ENCODE results near the gene AGER. TPM values are rescaled to one million over a fixed set of nuclear protein-coding genes. Genes with fewer than 3 reads are reported as not detected.
A peak's percentile ranks its signal among the peaks of the same experiment; 100 is the strongest.

The AGER gene
- total RNA-seq, 1 donor from 2014 or later: 9.9 TPM

DNA sequence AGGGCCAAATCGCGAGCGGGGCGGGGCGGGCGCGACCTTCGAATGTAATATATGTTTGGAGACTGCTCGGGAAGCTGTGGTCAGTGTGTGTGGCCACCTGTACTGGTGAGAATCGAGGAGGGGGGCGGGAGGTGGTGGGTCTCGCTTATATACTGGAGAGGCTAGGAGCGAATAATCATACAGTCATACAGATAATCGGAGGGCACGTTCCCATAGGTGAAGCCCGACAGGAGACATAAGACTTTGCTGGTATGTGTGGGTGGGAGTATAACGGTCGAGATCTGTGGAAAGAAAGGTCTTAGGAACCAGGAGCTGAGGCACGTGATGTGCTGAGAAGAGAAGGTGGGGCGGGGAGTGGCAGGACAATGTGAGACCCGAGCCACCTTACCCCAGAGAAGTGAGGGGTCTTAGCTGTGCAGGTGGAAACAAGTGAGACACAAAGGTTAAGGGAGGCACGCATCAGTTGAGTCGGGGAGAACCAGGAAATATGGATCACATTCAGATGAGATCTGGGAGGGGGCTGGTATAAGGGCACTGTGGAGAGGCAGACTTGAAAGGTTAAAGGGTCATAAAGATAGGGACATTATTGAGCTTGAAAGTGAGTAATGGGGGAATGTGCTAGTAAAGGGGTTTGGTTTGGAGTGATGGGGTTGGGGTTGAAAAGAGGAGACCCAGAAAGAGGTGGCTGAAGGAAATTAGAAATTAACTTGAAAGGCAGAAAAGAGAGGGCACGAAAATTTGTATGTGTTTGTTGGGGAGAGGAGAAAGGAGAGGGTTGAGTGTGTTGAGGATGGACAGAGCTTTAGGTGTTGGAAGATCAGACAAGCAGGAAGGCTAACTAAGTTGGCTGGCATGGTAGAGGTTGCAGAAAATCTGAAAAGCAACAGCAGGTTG, 5.3 kb downstream of the AGER start:
- Histone ChIP-seq H3K4me1 (ENCODE audit: insufficient read depth, low read length) (peaks cover 33% of the 10 kb centered on the region), H3K9me3 (ENCODE audit: insufficient read depth, low read depth, low read length) (no peaks in the 10 kb centered on the region), H2AFZ (ENCODE audit: low read depth, low read length) (peak overlapping the region; percentile 35), H4K20me1 (ENCODE audit: insufficient read depth, low read length) (peaks cover 13% of the 10 kb centered on the region), H3K4me3 (ENCODE audit: insufficient read depth, low read depth, low read length) (peak overlapping the region; percentile 79), H3K9ac (ENCODE audit: low read length) (peak overlapping the region; percentile 98), H3K79me2 (ENCODE audit: insufficient read depth, low read length) (peaks cover 32% of the 10 kb centered on the region), H3K27me3 (ENCODE audit: insufficient read depth, low read length) (no peaks in the 10 kb centered on the region), H3K36me3 (ENCODE audit: insufficient read depth, low read length) (peaks cover 9% of the 10 kb centered on the region), H3K27ac (ENCODE audit: low read depth, low read length) (peak overlapping the region; percentile 91), H3K4me2 (ENCODE audit: low read length) (peak overlapping the region; percentile 95)
- H3K27me3 Mint-ChIP-seq (ENCODE audit: low read depth, unreplicated experiment): no peaks in the 10 kb centered on the region
- peak overlapping the region; percentile 97 for H3K4me3 Mint-ChIP-seq (ENCODE audit: unreplicated experiment)
- TF ChIP-seq EZH2 (IDR thresholded peaks at IDR 0.05; ENCODE audit: insufficient read depth, low read length): no peak
- TF ChIP-seq, protein P1, sequence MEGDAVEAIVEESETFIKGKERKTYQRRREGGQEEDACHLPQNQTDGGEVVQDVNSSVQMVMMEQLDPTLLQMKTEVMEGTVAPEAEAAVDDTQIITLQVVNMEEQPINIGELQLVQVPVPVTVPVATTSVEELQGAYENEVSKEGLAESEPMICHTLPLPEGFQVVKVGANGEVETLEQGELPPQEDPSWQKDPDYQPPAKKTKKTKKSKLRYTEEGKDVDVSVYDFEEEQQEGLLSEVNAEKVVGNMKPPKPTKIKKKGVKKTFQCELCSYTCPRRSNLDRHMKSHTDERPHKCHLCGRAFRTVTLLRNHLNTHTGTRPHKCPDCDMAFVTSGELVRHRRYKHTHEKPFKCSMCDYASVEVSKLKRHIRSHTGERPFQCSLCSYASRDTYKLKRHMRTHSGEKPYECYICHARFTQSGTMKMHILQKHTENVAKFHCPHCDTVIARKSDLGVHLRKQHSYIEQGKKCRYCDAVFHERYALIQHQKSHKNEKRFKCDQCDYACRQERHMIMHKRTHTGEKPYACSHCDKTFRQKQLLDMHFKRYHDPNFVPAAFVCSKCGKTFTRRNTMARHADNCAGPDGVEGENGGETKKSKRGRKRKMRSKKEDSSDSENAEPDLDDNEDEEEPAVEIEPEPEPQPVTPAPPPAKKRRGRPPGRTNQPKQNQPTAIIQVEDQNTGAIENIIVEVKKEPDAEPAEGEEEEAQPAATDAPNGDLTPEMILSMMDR (IDR thresholded peaks at IDR 0.05; ENCODE audit: insufficient read depth, low read depth, low read length): no peak
- peak overlapping the region; percentile 99 for H3K27ac Mint-ChIP-seq (ENCODE audit: unreplicated experiment)
- peaks cover 6% of the 10 kb centered on the region for H3K36me3 Mint-ChIP-seq (ENCODE audit: low read depth, unreplicated experiment)
- H3K9me3 Mint-ChIP-seq (ENCODE audit: unreplicated experiment): no peaks in the 10 kb centered on the region
- FAIRE-seq: no peak
- DNase-seq (ENCODE audit: low read depth): no peak
- H3K4me1 Mint-ChIP-seq (ENCODE audit: low read depth, unreplicated experiment): peaks cover 24% of the 10 kb centered on the region

DNA sequence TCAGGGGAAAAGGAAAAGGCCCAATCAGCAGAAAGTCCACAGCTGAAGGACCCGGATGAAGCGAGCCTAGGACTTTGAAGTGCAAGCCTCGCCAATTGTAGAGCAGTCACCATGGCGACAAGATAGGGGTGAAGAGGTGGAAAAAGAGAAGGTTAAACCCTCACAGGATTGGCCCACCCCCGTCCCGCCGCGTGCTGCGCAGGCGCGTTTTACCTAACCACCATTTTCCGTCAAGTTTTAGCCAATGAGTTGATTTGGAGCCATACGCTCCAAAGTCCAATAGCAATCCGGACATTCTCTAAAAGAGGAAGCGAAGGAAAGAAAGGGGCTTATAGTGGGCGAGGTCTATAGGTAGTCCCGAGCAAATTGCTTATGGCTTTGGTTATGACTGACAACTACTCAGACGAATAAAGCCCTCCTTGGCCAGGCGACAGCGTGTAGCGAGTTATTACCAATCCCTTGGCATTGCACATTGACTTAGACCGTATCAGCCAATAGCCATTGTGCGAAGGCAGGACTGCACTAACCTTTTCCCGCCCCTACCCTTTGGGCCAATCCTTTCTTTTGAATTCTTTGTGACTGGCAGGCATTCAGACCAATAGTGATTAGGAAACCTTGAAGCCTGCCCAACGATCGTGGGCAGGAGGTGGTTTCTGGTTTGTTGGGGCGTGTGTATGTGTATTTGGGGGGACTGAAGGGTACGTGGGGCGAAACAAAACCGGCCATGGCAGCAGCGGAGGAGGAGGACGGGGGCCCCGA, 6.1 kb downstream of the AGER start, which contains the start of gene RNF5:
Gene RNF5 (plus strand): TSS at position 618 of the 759 bp plus-strand sequence. CDS start 107 bp downstream, at position 725.
- Histone ChIP-seq H4K20me1 (ENCODE audit: insufficient read depth, low read length) (peaks cover 18% of the 10 kb centered on the region), H3K4me2 (ENCODE audit: low read length) (peak within 1 kb of the TSS; percentile 95), H2AFZ (ENCODE audit: low read depth, low read length) (peak within 1 kb of the TSS; percentile 77), H3K36me3 (ENCODE audit: insufficient read depth, low read length) (peaks cover 5% of the 10 kb centered on the region), H3K4me1 (ENCODE audit: insufficient read depth, low read length) (peaks cover 33% of the 10 kb centered on the region), H3K9ac (ENCODE audit: low read length) (peak within 1 kb of the TSS; percentile 98), H3K27ac (ENCODE audit: low read depth, low read length) (peak within 1 kb of the TSS; percentile 91), H3K4me3 (ENCODE audit: insufficient read depth, low read depth, low read length) (peak within 1 kb of the TSS; percentile 79), H3K79me2 (ENCODE audit: insufficient read depth, low read length) (peaks cover 40% of the 10 kb centered on the region), H3K9me3 (ENCODE audit: insufficient read depth, low read depth, low read length) (no peaks in the 10 kb centered on the region), H3K27me3 (ENCODE audit: insufficient read depth, low read length) (no peaks in the 10 kb centered on the region)
- Mint-ChIP-seq H3K36me3 (ENCODE audit: low read depth, unreplicated experiment) (peaks cover 6% of the 10 kb centered on the region), H3K27me3 (ENCODE audit: low read depth, unreplicated experiment) (no peaks in the 10 kb centered on the region), H3K9me3 (ENCODE audit: unreplicated experiment) (no peaks in the 10 kb centered on the region), H3K4me1 (ENCODE audit: low read depth, unreplicated experiment) (peaks cover 30% of the 10 kb centered on the region), H3K4me3 (ENCODE audit: unreplicated experiment) (peak within 1 kb of the TSS; percentile 97), H3K27ac (ENCODE audit: unreplicated experiment) (peak within 1 kb of the TSS; percentile 99)
- TF ChIP-seq EZH2 (IDR thresholded peaks at IDR 0.05; ENCODE audit: insufficient read depth, low read length): no peak
- TF ChIP-seq, protein P1 (IDR thresholded peaks at IDR 0.05; ENCODE audit: insufficient read depth, low read depth, low read length): no peak
- FAIRE-seq (peak; percentile 83), DNase-seq (ENCODE audit: low read depth) (peak; percentile 100)

Measured in astrocyte (in vitro differentiated cells and primary cell).